Adipocyte (in vitro differentiated cells): ENCODE results near the gene NFATC3.
A peak's percentile ranks its signal among the peaks of the same experiment; 100 is the strongest.

Source experiments
- DNase-seq: peaks from one replicate; pipeline ENCODE4 v3.0.0-alpha.2; 2015; ENCODE audit warnings: low read depth
- H3K27me3 ChIP-seq: replicated peaks from 2 replicates; pipeline ENCODE4 v1.7.0; 2013; ENCODE audit warnings: mild to moderate bottlenecking, low read length, moderate library complexity; ENCODE audit not compliant: control insufficient read depth, insufficient read depth
- H3K36me3 ChIP-seq: 2 replicates; pipeline ENCODE4 v1.7.0; 2013; ENCODE audit warnings: low read length, mild to moderate bottlenecking, moderate library complexity; ENCODE audit not compliant: control insufficient read depth, insufficient read depth, severe bottlenecking
- H3K4me1 ChIP-seq: 2 replicates; pipeline ENCODE4 v1.7.0; 2013; ENCODE audit warnings: mild to moderate bottlenecking, low read length, moderate library complexity; ENCODE audit not compliant: control insufficient read depth, insufficient read depth
- H3K4me3 ChIP-seq: 2 replicates; pipeline ENCODE4 v1.7.0; 2013; ENCODE audit warnings: mild to moderate bottlenecking, low read length, moderate library complexity
- H3K9ac ChIP-seq: 2 replicates; pipeline ENCODE4 v1.7.0; 2013; ENCODE audit warnings: mild to moderate bottlenecking, low read length, moderate library complexity
- H3K9me3 ChIP-seq: 2 replicates; pipeline ENCODE4 v1.7.0; 2013; ENCODE audit warnings: mild to moderate bottlenecking, low read length, moderate library complexity; ENCODE audit not compliant: control insufficient read depth

Gene NFATC3

GRCh38 chr16:68227850-68228553 lies 142.8 kb downstream of the NFATC3 start:
- DNase-seq, result no peak
- no peaks in the 10 kb centered on the region for H3K27me3 ChIP-seq
- H3K9ac ChIP-seq, result no peak overlapping the region
- H3K9me3 ChIP-seq, result no peaks in the 10 kb centered on the region
- H3K4me1 ChIP-seq, result peaks cover 15% of the 10 kb centered on the region
- H3K4me3 ChIP-seq, result no peak overlapping the region
- H3K36me3 ChIP-seq, result no peaks in the 10 kb centered on the region

- no peaks in the 10 kb centered on the region for H3K36me3 ChIP-seq
- H3K4me3 ChIP-seq, result no peak overlapping the region
- no peak for DNase-seq
- H3K9me3 ChIP-seq, result no peaks in the 10 kb centered on the region
- H3K9ac ChIP-seq, result no peak overlapping the region
- H3K27me3 ChIP-seq, result no peaks in the 10 kb centered on the region
- H3K4me1 ChIP-seq, result peaks cover 15% of the 10 kb centered on the region
Measured at GRCh38 chr16:68228652-68229051, 143.5 kb downstream of the NFATC3 start.

- no peaks in the 10 kb centered on the region for H3K36me3 ChIP-seq
- H3K4me3 ChIP-seq, result no peak overlapping the region
- no peaks in the 10 kb centered on the region for H3K9me3 ChIP-seq
- H3K27me3 ChIP-seq, result no peaks in the 10 kb centered on the region
- H3K9ac ChIP-seq, result no peak overlapping the region
- peak; percentile 92 for DNase-seq
- peaks cover 23% of the 10 kb centered on the region for H3K4me1 ChIP-seq
Measured at GRCh38 chr16:68229431-68230175, 144.4 kb downstream of the NFATC3 start.

GRCh38 chr16:68230176-68230571 lies 145.0 kb downstream of the NFATC3 start:
- Histone ChIP-seq H3K4me3 (no peak overlapping the region), H3K36me3 (no peaks in the 10 kb centered on the region), H3K9ac (no peak overlapping the region), H3K27me3 (no peaks in the 10 kb centered on the region), H3K9me3 (no peaks in the 10 kb centered on the region), H3K4me1 (peaks cover 25% of the 10 kb centered on the region)
- DNase-seq, result no peak

- Histone ChIP-seq H3K4me1 (peaks cover 25% of the 10 kb centered on the region), H3K9ac (no peak overlapping the region), H3K36me3 (no peaks in the 10 kb centered on the region), H3K27me3 (no peaks in the 10 kb centered on the region), H3K4me3 (no peak overlapping the region), H3K9me3 (no peaks in the 10 kb centered on the region)
- DNase-seq, result no peak
Measured at GRCh38 chr16:68230956-68231355, 145.8 kb downstream of the NFATC3 start.

- H3K27me3 ChIP-seq, result peaks cover 4% of the 10 kb centered on the region
- no peak for DNase-seq
- H3K36me3 ChIP-seq, result no peaks in the 10 kb centered on the region
Measured at GRCh38 chr16:68231384-68232136, 146.4 kb downstream of the NFATC3 start.

GRCh38 chr16:68232335-68232734 lies 147.2 kb downstream of the NFATC3 start:
- H3K4me1 ChIP-seq, result peaks cover 32% of the 10 kb centered on the region
- peaks cover 4% of the 10 kb centered on the region for H3K27me3 ChIP-seq
- H3K4me3 ChIP-seq, result no peak overlapping the region
- no peak for DNase-seq
- no peak overlapping the region for H3K9ac ChIP-seq
- no peaks in the 10 kb centered on the region for H3K36me3 ChIP-seq
- no peaks in the 10 kb centered on the region for H3K9me3 ChIP-seq

More at GRCh38 chr16:68231384-68232136, 146.4 kb downstream of the NFATC3 start:
- Histone ChIP-seq H3K9ac (no peak overlapping the region), H3K4me3 (no peak overlapping the region), H3K4me1 (peaks cover 30% of the 10 kb centered on the region), H3K9me3 (no peaks in the 10 kb centered on the region)

GRCh38 chr16:68233085-68233834 lies 148.1 kb downstream of the NFATC3 start:
- no peak overlapping the region for H3K4me3 ChIP-seq
- H3K9ac ChIP-seq, result no peak overlapping the region
- H3K9me3 ChIP-seq, result no peaks in the 10 kb centered on the region
- no peak for DNase-seq
- H3K27me3 ChIP-seq, result peaks cover 4% of the 10 kb centered on the region
- H3K36me3 ChIP-seq, result no peaks in the 10 kb centered on the region
- H3K4me1 ChIP-seq, result peaks cover 35% of the 10 kb centered on the region

- H3K36me3 ChIP-seq, result no peaks in the 10 kb centered on the region
- no peak overlapping the region for H3K4me3 ChIP-seq
- H3K9ac ChIP-seq, result no peak overlapping the region
- no peak for DNase-seq
- no peaks in the 10 kb centered on the region for H3K9me3 ChIP-seq
- peaks cover 4% of the 10 kb centered on the region for H3K27me3 ChIP-seq
- H3K4me1 ChIP-seq, result peaks cover 30% of the 10 kb centered on the region
Measured at GRCh38 chr16:68233835-68234187, 148.6 kb downstream of the NFATC3 start.

GRCh38 chr16:68234188-68235107 lies 149.3 kb downstream of the NFATC3 start:
- DNase-seq, result no peak
- no peak overlapping the region for H3K4me3 ChIP-seq

More at GRCh38 chr16:68234188-68235107, 149.3 kb downstream of the NFATC3 start:
- Histone ChIP-seq H3K4me1 (peaks cover 25% of the 10 kb centered on the region), H3K9me3 (no peaks in the 10 kb centered on the region), H3K27me3 (peaks cover 4% of the 10 kb centered on the region), H3K36me3 (no peaks in the 10 kb centered on the region), H3K9ac (no peak overlapping the region)
